ENCODE measurements around the gene REN.

- TF ChIP-seq CTCF (IDR thresholded peaks at IDR 0.05; ENCODE audit: insufficient read depth, low read length) (no peak), REST (IDR thresholded peaks at IDR 0.05; ENCODE audit: insufficient replicate concordance, low read depth) (no peak)
Observed at GRCh38 chr1:204139952-204140351, 26.2 kb downstream of the REN start.

Measured in HL-60 (cell line).